ENCODE results near the gene AK5.

DNA sequence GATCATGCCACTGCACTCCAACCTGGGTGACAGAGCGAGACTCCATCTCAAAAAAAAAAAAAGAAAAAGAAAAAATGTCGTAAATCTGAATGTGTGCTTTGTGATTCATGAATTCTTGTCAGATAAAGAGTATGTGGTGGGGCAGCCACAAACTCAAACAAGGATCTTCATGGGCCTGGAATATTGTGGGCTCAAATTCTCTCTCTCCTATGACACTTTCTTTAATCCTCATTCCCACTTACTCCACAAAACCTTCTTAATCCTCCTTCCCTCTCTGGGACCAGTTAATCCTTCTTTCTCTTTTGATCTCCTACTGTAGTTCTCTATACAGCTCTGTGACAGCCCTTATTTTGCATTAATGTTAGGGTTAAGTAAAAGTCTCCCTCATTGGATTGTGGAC is 112.3 kb downstream of the AK5 start:
- TF ChIP-seq CTCF (IDR thresholded peaks at IDR 0.05 in 8 of 11, conservative IDR thresholded peaks at IDR 0.05 in 3 of 11) (no peak), POLR2A (IDR thresholded peaks at IDR 0.05) (no peak), POLR2AphosphoS5 (IDR thresholded peaks at IDR 0.05) (no peak)
